GM12891 (cell line): ENCODE measurements around the gene NLRP6.

Experiments
- PAX5 ChIP-seq: IDR thresholded peaks from 2 replicates; pipeline ENCODE4 v1.6.1; 2011; ENCODE audit warnings: low read length, moderate library complexity, mild to moderate bottlenecking; ENCODE audit not compliant: insufficient read depth, severe bottlenecking
- POLR2A ChIP-seq: IDR thresholded peaks from 2 replicates; pipeline ENCODE4 v1.6.1; 2011; ENCODE audit warnings: low read depth, low read length, control low read depth
- POLR2AphosphoS5 ChIP-seq: IDR thresholded peaks from 2 replicates; pipeline ENCODE4 v1.6.1; 2011; ENCODE audit warnings: low read depth, low read length, control low read depth
- POU2F2 ChIP-seq: IDR thresholded peaks from 2 replicates; pipeline ENCODE4 v1.6.1; 2011; ENCODE audit warnings: low read depth, mild to moderate bottlenecking, control low read depth, low read length, moderate library complexity
- SPI1 ChIP-seq: IDR thresholded peaks from 2 replicates; pipeline ENCODE4 v1.6.1; 2011; ENCODE audit warnings: low read depth, low read length, control low read depth
- TAF1 ChIP-seq: IDR thresholded peaks from 2 replicates; pipeline ENCODE4 v1.6.1; 2011; ENCODE audit warnings: low read depth, low read length, control low read depth

DNA sequence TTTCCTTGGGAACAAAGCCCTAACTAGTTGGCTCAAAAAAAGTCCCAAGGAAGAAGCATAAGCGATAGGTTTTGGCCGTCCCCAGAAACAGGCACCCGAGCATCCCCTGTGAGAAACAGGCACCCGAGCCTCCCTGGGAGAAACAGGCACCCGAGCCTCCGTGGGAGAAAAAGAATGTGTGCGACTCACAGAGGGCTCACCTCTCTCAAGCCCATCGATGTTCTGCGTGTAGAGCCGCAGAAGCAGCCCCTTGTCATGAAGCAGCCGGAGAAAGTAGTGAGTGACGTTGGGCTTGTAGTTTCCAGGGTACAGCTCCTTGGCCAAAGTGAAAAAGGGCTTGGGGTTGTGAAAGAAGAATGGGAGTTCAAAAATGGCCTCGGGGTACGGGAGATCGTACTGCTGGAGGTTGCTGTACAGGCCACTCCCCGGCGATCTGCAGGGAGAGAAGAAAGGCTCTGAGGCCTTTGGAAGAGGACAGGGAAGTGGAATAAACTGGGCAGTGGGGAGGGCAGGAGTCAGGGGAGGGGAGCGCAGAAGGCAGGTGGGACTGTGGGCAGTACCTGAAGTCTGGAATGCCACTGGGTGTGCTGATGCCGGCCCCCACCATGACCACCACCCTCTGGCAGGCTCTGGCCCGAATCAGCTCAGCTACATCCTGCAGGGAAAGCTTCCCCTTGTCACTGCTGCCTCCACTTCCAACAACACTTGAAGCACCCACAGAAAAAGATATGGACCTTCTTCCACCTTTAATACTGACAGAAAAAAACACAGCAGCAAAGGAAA lies 45.2 kb upstream of the NLRP6 start:
- TF ChIP-seq POLR2A = no peak
- TF ChIP-seq POLR2AphosphoS5 = no peak
- TF ChIP-seq SPI1 = no peak
- TF ChIP-seq PAX5 = no peak
- no peak for TF ChIP-seq POU2F2
- TF ChIP-seq TAF1 = no peak
